NB4 (cell line): ENCODE results near the gene ERBB4.

Source experiments
- POLR2A ChIP-seq: IDR thresholded peaks from 2 replicates; pipeline ENCODE4 v1.6.1; 2011; ENCODE audit warnings: mild to moderate bottlenecking; ENCODE audit not compliant: insufficient read length; ENCODE audit errors: extremely low read depth
- TF ChIP-seq, protein P1 (sequence below): IDR thresholded peaks from one replicate; pipeline ENCODE4 v1.5.1; 2012; ENCODE audit warnings: low read depth, low read length
- TF ChIP-seq, protein P2 (sequence below): IDR thresholded peaks from 2 replicates; pipeline ENCODE4 v1.6.1; 2011; ENCODE audit warnings: low read depth, low read length

DNA sequence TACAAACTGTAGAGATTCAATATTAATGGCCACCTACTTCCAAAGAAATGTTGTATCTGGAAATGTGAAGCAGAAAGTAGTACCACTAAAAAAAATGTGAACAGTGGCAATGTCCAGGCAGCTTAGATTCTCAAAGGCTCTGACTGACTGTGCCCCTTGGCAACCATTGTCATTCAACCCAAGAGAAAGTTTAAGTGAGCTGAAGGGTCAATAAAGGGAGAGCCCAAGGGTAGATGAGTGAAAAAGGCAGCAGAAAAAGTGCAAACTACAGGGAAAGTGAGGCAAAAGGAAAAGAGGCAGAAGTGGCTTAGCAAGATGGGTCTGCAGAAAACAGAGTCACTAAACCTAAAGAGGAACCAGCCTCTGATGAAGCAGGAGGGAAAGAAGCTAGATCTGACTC, 1179.3 kb downstream of the ERBB4 start:
- no peak for TF ChIP-seq POLR2A
- TF ChIP-seq, protein P1, sequence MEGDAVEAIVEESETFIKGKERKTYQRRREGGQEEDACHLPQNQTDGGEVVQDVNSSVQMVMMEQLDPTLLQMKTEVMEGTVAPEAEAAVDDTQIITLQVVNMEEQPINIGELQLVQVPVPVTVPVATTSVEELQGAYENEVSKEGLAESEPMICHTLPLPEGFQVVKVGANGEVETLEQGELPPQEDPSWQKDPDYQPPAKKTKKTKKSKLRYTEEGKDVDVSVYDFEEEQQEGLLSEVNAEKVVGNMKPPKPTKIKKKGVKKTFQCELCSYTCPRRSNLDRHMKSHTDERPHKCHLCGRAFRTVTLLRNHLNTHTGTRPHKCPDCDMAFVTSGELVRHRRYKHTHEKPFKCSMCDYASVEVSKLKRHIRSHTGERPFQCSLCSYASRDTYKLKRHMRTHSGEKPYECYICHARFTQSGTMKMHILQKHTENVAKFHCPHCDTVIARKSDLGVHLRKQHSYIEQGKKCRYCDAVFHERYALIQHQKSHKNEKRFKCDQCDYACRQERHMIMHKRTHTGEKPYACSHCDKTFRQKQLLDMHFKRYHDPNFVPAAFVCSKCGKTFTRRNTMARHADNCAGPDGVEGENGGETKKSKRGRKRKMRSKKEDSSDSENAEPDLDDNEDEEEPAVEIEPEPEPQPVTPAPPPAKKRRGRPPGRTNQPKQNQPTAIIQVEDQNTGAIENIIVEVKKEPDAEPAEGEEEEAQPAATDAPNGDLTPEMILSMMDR, result no peak
- TF ChIP-seq, protein P2, sequence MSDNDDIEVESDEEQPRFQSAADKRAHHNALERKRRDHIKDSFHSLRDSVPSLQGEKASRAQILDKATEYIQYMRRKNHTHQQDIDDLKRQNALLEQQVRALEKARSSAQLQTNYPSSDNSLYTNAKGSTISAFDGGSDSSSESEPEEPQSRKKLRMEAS, result no peak
